PC-9 (cell line): ENCODE measurements around the gene ROBO1. TPM values are rescaled to one million over a fixed set of nuclear protein-coding genes. Genes with fewer than 3 reads are reported as not detected.

ENCODE experiments used
- BruUV-seq: library from RNA; stranded (reverse); fragments of 400-500 nt; replicated peaks from 2 replicates; lab custom pipeline; 2021; lab: Mats Ljungman, UMichigan
- CTCF ChIA-PET: fragments of 300-600 bp; sonication (Branson Sonifier 250); formaldehyde crosslinking; loops from one replicate; lab custom pipeline; 2022; ENCODE audit warnings: antibody characterized with exemption; lab: Charles Lee
- POLR2A ChIA-PET: fragments of 300-600 bp; sonication (Branson Sonifier 250); formaldehyde crosslinking; loops from one replicate; lab custom pipeline; 2022; ENCODE audit warnings: antibody characterized with exemption; ENCODE audit not compliant: unreplicated experiment; lab: Charles Lee
- DNase-seq, 2 experiments: peaks; one replicate each; pipeline versions ENCODE4 v3.0.0 to v3.0.0-alpha.2; 2015 to 2022; ENCODE audit warnings: mixed read lengths in 1 of 2
- H2AFZ ChIP-seq: fragments of 200-600 bp; sonication (generic); 2 replicates; pipeline ENCODE4 v1.8.1; 2017; ENCODE audit warnings: antibody characterized with exemption
- H3F3A ChIP-seq: fragments of 200-600 bp; sonication (generic); 2 replicates; pipeline ENCODE4 v1.8.1; 2017; ENCODE audit warnings: antibody characterized with exemption, mild to moderate bottlenecking, low read depth; ENCODE audit not compliant: insufficient read depth
- H3K27ac ChIP-seq: fragments of 200-600 bp; sonication (generic); 2 replicates; pipeline ENCODE4 v1.6.1; 2016; ENCODE audit warnings: mixed run types
- H3K27me3 ChIP-seq: fragments of 200-600 bp; sonication (generic); 2 replicates; pipeline ENCODE4 v1.6.1; 2016; ENCODE audit warnings: low read depth, mixed run types; ENCODE audit not compliant: insufficient read depth
- H3K36me3 ChIP-seq: fragments of 200-600 bp; sonication (generic); 2 replicates; pipeline ENCODE4 v1.6.1; 2016; ENCODE audit warnings: low read depth, mixed run types
- H3K4me1 ChIP-seq: fragments of 200-600 bp; sonication (generic); replicated peaks from 2 replicates; pipeline ENCODE4 v1.6.1; 2016; ENCODE audit warnings: mixed run types; ENCODE audit not compliant: insufficient read depth
- H3K4me2 ChIP-seq: fragments of 200-600 bp; sonication (generic); 2 replicates; pipeline ENCODE4 v1.6.1; 2017; ENCODE audit warnings: mixed run types
- H3K4me3 ChIP-seq: fragments of 200-600 bp; sonication (generic); 2 replicates; pipeline ENCODE4 v1.6.1; 2016; ENCODE audit warnings: mixed run types
- H3K79me2 ChIP-seq: fragments of 200-600 bp; sonication (generic); 2 replicates; pipeline ENCODE4 v1.6.1; 2017; ENCODE audit warnings: low read depth, mixed run types
- H3K9me2 ChIP-seq: fragments of 200-600 bp; sonication (generic); 2 replicates; pipeline ENCODE4 v1.8.1; 2017; ENCODE audit warnings: mild to moderate bottlenecking; ENCODE audit not compliant: insufficient read depth
- H3K9me3 ChIP-seq: fragments of 200-600 bp; sonication (generic); 2 replicates; pipeline ENCODE4 v1.8.1; 2016; ENCODE audit warnings: low read depth; ENCODE audit not compliant: insufficient read depth
- H4K20me1 ChIP-seq: fragments of 200-600 bp; sonication (generic); 2 replicates; pipeline ENCODE4 v1.8.1; 2017; ENCODE audit not compliant: insufficient read depth
- EZH2 ChIP-seq: fragments of 200-600 bp; sonication (generic); IDR thresholded peaks from 2 replicates; pipeline ENCODE4 v1.8.0; 2017; ENCODE audit warnings: antibody characterized with exemption, low read depth
- intact Hi-C: fragments of 100-400 bp; cut with micrococcal nuclease; formaldehyde crosslinking; loops from one replicate; pipeline ENCODE4 v1.10.0; 2022; ENCODE audit not compliant: unreplicated experiment
- total RNA-seq: library from RNA; stranded (reverse); gene quantifications from 2 replicates; pipeline ENCODE4 v1.2.3, GENCODE V29; 2021
- TF ChIP-seq, protein P1 (sequence below): fragments of 200-600 bp; sonication (generic); conservative IDR thresholded peaks from 2 replicates; pipeline ENCODE4 v1.6.1; 2017; ENCODE audit warnings: mixed run types, antibody characterized with exemption, mild to moderate bottlenecking, moderate library complexity

ROBO1 gene
- total RNA-seq, 1 experiment from 2014 or later = 17.5 TPM

DNA sequence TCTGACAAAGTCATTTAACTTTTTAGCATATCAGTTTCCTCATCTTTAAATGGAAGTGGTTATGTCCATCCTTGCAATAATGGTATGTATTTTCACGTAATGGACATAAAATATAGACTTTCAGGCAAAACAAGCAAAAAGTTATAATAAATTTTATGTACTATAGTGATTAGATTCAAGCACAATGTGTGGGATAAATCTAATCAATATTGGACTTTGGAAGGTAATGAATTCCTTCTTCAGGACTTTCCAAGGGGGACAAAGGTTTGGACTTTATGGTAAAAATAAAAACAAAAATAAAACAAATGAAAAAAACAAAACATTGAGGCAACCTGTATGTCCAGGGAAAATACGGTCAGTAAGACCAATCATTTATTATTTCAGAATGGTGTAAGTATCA is 357.7 kb downstream of the ROBO1 start:
- BruUV-seq = no TSS peak
- no peaks in the 10 kb centered on the region for H3K27me3 ChIP-seq
- ChIA-PET CTCF (no interaction called here), POLR2A (no interaction called here)
- no peaks in the 10 kb centered on the region for H3F3A ChIP-seq
- no peak overlapping the region for H3K27ac ChIP-seq
- H3K4me1 ChIP-seq = no peaks in the 10 kb centered on the region
- H3K9me2 ChIP-seq = no peaks in the 10 kb centered on the region
- no peak overlapping the region for H3K4me3 ChIP-seq
- TF ChIP-seq, protein P1, sequence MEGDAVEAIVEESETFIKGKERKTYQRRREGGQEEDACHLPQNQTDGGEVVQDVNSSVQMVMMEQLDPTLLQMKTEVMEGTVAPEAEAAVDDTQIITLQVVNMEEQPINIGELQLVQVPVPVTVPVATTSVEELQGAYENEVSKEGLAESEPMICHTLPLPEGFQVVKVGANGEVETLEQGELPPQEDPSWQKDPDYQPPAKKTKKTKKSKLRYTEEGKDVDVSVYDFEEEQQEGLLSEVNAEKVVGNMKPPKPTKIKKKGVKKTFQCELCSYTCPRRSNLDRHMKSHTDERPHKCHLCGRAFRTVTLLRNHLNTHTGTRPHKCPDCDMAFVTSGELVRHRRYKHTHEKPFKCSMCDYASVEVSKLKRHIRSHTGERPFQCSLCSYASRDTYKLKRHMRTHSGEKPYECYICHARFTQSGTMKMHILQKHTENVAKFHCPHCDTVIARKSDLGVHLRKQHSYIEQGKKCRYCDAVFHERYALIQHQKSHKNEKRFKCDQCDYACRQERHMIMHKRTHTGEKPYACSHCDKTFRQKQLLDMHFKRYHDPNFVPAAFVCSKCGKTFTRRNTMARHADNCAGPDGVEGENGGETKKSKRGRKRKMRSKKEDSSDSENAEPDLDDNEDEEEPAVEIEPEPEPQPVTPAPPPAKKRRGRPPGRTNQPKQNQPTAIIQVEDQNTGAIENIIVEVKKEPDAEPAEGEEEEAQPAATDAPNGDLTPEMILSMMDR = no peak
- no peak for TF ChIP-seq EZH2
- H3K9me3 ChIP-seq = no peaks in the 10 kb centered on the region
- no peaks in the 10 kb centered on the region for H3K79me2 ChIP-seq
- intact Hi-C loops = no loop called here
- no peaks in the 10 kb centered on the region for H4K20me1 ChIP-seq
- H3K36me3 ChIP-seq = no peaks in the 10 kb centered on the region
- H2AFZ ChIP-seq = no peak overlapping the region
- H3K4me2 ChIP-seq = no peak overlapping the region
- DNase-seq = no peak

DNA sequence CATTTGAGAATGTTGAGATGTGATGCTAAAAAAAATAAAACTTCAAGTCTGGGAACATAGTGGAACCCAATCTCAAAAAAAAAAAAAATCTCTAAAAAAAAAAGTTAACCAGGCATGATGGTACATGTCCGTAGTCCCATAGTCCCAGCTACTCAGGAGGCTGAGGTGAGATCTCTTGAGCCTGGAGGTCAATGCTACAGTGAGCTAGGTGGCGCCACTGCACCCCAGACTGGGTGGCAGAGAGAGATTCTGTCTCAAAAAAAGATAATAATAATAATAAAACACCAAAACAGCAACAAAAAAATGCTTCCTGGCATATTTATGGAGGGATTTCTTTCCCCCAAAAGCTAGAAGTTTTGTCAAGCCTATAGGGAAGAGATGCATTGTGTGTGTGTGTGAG is 361.6 kb downstream of the ROBO1 start:
- TF ChIP-seq EZH2 = no peak
- TF ChIP-seq, protein P1 = no peak
- CTCF ChIA-PET = no interaction called here

DNA sequence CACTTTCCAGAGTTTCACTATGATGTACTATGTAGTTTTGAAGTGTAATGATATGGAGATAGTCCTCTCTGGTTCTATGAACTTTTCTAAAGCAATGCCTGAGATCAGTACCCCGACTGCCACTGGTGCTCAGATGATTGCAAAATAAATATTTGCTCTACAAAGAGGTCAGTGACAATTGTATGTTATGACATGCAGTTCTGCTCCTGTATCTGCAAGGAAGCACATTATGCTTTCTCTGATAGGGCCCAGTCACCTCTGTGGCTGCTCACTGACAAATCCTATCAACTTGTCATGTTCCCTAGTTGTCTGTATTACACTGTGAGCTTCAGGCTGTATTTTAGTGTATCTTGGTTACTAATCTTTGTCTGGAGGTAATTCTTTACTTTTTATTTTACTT is 362.6 kb downstream of the ROBO1 start:
- H3K4me2 ChIP-seq = no peak overlapping the region
- no peaks in the 10 kb centered on the region for H3F3A ChIP-seq
- intact Hi-C loops = no loop called here
- H3K79me2 ChIP-seq = no peaks in the 10 kb centered on the region
- H3K4me3 ChIP-seq = no peak overlapping the region
- DNase-seq = no peak
- peaks cover 4% of the 10 kb centered on the region; the same call in 1 of the 2 replicates for H3K9me3 ChIP-seq
- TF ChIP-seq, protein P1 = no peak
- no peak for TF ChIP-seq EZH2
- no peak overlapping the region for H2AFZ ChIP-seq
- H3K9me2 ChIP-seq = no peaks in the 10 kb centered on the region
- POLR2A ChIA-PET = no interaction called here
- H3K4me1 ChIP-seq = no peaks in the 10 kb centered on the region
- H3K36me3 ChIP-seq = no peaks in the 10 kb centered on the region
- no peaks in the 10 kb centered on the region for H4K20me1 ChIP-seq
- H3K27me3 ChIP-seq = no peaks in the 10 kb centered on the region
- no peak overlapping the region for H3K27ac ChIP-seq
- no TSS peak for BruUV-seq
- CTCF ChIA-PET = no interaction called here

More for the DNA sequence above, 361.6 kb downstream of the ROBO1 start:
- no peaks in the 10 kb centered on the region for H3K9me3 ChIP-seq
- intact Hi-C loops = no loop called here
- no peaks in the 10 kb centered on the region for H3K79me2 ChIP-seq
- no peaks in the 10 kb centered on the region for H4K20me1 ChIP-seq
- no peaks in the 10 kb centered on the region for H3K4me1 ChIP-seq
- H2AFZ ChIP-seq = no peak overlapping the region
- POLR2A ChIA-PET = interaction anchor here (0.6 kb wide), 1 partner anchor 30 kb away, joined by 3 read pairs; no protein-coding TSS in a partner anchor
- DNase-seq = no peak
- no peaks in the 10 kb centered on the region for H3K9me2 ChIP-seq
- H3K4me3 ChIP-seq = no peak overlapping the region
- H3K4me2 ChIP-seq = no peak overlapping the region
- no peak overlapping the region for H3K27ac ChIP-seq
- H3K27me3 ChIP-seq = no peaks in the 10 kb centered on the region
- no TSS peak for BruUV-seq
- no peaks in the 10 kb centered on the region for H3F3A ChIP-seq
- no peaks in the 10 kb centered on the region for H3K36me3 ChIP-seq
